GM18861 (cell line): ENCODE measurements around the gene PGBD5.
A peak's percentile ranks its signal among the peaks of the same experiment; 100 is the strongest.

Experiments used
- ATAC-seq: cut with Tn5 transposase; IDR thresholded peaks from one replicate; pipeline ENCODE4 v1.9.1; 2021; ENCODE audit not compliant: unreplicated experiment

Gene PGBD5

GRCh38 chr1:230327892-230328284 is 98.2 kb downstream of the PGBD5 start:
- no peak for ATAC-seq

DNA sequence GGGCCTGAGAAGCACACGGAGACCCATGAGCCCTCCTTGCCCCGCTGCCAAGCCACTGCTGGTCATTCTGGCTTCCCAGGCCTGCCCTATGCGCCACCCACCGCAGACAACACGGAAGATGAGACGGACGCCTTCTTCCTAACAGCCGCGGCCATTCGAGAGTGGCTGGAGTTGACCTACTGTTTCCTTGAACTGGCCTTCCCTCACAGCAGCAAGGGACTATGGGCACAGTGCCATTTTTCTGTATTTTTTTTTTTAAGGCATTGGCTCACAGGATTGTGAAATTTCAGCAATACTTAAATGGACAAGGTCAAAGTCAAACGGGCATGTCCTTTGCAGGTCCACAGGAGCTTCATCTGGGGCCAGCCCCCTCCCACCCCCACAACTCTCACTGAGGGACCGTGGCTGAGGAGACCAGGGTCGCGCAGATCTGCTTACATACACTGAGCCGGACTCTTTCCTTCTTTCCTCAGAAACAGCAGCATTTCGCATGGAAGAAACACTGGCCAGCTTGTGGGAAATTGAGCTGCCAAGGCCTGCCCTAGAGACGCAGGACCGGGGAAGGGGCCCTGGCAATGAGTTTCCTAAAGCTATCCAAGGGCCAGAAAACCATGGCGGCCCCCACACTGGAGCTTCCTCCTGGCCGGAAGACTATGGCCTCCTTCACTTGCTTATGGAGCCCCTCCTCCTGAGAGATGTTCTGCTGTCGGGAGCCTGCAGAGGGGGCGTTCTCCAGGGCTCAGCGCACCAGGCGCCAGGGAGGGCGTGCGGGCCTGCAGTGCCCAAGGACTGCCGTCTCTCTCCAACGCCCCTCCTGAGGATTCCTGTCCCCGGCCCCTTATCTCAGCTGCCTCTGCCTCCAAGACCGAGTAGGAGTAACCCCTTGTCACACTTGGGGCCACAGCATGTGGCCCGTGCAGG is 98.9 kb downstream of the PGBD5 start:
- no peak for ATAC-seq

DNA sequence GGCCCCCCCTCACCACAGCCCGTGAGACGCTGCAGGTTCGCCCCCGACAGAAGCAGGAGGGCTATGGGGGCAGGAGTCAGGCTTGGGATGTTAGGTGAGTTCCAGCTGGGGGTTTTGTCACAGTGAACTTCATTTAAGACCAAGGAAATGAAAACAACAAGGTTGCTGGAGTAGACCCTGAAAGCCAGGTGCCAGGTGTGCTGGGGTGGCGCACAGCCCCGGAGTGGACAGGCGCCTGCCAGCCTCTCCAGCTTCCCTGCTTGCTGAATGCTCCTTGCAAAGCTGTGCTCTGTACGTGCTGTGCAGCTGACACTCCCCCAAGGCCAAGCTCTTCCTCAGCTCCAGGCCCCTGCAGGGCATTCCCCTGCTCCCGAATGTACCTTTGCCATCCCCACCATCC is 102.4 kb downstream of the PGBD5 start:
- ATAC-seq, result no peak

GRCh38 chr1:230322967-230323547 is 103.1 kb downstream of the PGBD5 start:
- ATAC-seq, result no peak

DNA sequence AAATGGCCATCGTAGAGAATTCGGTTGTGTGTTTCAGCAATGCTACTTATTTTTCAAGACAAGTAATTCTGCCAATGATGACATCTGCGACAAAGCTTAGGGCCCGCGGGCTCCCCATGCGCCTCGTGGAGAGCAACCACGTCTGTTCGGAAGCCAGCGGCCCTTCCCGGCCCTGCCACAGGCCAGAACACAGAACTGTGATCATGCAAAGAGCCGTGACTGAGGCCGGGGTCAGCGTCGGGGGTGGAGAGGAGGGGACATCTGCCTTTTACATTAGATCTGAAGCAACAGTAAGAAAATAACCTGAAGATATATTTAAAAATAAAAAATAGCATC is 103.7 kb downstream of the PGBD5 start:
- ATAC-seq, result no peak

- no peak for ATAC-seq
Measured at GRCh38 chr1:230321741-230322420, 104.3 kb downstream of the PGBD5 start.

DNA sequence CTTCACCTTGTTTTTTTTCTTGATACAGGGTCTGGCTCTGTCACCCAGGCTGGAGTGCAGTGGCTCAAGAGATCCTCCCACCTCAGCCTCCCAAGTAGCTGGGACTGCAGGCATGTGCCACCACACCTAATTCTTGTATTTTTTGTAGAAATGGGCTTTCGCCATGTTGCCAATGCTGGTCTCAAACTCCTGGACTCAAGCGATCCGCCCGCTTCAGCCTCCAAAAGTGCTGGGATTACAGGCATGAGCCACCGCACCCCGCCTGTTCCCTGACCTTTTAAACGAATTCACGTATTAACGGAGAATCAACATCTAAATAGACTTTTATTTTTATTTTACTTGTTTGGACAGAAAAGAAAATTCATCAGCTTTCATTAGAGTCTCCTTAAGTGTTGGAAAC is 104.8 kb downstream of the PGBD5 start:
- no peak for ATAC-seq

DNA sequence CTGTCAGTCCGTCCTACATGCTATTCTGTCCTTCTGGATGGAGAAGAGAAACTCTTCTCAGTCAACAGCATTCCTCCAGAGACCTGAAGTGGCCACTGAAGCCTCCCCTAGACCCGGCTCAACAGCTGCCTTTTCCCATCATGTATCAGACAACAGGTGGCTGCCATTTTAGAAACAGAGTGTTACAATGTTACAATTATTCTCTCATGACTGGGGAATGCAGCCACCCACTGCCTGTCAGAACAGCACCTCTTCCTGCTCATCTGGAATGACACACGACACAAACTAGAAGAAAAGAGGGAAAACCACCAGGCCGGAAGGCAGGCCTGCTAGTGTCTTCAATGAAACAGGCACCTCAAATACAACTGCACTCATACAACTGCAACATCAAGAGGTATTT is 105.3 kb downstream of the PGBD5 start:
- no peak for ATAC-seq

GRCh38 chr1:230319014-230319747 is 107.0 kb downstream of the PGBD5 start:
- ATAC-seq, result no peak

- no peak for ATAC-seq
Measured at GRCh38 chr1:230317823-230318819, 108.0 kb downstream of the PGBD5 start.

DNA sequence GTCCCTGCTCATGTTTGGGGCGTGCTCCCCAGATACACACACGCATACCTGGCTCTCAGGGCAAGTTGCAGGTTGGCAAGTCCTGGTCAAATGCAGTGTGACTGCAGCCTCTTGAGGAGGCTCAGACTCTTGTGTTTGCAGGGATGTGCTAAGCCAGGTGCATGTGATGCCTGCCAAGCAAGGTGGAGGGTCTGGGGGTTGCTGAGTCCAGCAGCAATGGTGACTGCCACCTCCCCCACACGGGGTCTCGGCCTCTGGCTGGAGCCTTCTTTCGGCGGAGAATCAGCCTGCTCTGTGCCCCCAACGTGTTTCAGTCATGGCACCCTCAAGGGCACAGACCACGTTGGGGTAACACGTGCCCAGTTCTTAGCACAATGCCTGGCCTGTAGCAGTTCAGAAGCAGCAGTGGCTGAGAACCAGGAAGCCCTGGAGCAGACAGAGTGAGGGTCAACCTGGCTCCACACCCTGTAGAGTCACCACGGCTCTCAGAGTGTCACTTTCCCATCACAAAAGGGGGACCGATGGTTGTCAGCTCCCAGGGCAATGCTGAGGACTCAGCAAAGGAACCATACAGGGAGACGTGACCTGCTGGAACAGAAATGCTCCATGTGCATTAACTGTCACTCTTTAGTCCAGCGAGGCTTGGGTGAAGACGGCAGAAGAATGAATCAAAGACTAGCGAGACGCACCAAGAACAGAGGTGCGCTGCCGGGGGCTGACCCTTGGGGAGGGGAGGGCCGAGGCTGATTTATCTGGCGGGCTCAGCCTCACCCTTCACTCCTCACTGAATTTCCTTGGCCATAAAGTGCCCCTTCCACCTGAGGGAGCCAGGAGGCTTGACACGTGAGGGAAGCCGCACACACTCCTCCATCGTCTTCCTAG is 109.0 kb downstream of the PGBD5 start:
- ATAC-seq, result no peak

- ATAC-seq, result no peak
Measured at GRCh38 chr1:230315099-230315498, 111.0 kb downstream of the PGBD5 start.

- ATAC-seq, result no peak
Measured at GRCh38 chr1:230314142-230314470, 112.0 kb downstream of the PGBD5 start.

DNA sequence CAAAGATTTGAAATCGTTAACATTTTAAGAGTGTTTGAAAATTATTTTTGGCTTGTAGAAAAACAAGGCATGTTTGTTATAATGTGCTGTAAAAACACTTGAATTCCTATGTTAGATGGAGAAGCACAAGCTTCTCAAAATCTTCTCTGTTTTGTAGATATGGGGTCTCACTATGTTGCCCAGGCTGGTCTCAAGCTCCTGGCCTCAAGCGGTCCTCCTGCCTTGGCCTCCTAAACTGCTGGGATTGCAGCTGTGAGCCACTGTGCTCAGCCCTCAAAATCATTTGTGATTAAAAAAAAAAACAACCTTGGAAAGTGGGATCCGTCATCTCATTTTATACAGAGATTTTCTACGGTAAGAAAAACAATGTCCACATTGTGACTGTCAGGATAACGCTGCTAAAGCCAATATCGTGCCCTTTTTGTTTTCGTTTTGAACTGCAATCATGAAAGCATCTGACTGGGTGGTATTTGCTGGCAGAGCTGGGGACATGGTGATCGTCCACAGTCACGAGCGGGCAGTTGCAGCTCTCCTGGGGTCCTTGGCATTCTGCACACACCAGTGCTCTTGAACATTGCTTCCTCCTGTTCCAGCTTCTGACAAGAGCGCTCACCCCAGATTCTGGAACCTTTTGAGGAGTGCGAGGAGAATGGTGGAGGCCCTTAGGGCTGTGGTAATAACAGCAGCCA is 112.5 kb downstream of the PGBD5 start:
- no peak for ATAC-seq

DNA sequence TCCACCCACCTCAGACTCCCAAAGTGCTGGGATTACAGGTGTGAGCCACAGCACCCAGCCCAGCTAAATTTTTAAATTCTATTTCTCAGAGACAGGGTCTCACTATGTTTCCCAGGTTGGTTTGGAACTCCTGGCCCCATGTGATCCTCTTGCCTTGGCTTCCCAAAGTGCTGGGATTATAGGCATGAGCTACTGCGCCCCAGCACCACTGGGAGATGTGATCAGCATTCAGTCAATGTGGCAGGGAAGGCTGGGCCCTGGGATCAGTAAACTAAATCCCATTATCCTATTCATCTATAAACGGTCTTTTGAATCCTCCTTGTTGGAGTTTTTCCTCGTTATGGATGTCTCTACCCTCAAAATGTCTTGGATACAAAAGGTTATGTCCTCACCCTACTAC is 113.5 kb downstream of the PGBD5 start:
- ATAC-seq, result no peak

DNA sequence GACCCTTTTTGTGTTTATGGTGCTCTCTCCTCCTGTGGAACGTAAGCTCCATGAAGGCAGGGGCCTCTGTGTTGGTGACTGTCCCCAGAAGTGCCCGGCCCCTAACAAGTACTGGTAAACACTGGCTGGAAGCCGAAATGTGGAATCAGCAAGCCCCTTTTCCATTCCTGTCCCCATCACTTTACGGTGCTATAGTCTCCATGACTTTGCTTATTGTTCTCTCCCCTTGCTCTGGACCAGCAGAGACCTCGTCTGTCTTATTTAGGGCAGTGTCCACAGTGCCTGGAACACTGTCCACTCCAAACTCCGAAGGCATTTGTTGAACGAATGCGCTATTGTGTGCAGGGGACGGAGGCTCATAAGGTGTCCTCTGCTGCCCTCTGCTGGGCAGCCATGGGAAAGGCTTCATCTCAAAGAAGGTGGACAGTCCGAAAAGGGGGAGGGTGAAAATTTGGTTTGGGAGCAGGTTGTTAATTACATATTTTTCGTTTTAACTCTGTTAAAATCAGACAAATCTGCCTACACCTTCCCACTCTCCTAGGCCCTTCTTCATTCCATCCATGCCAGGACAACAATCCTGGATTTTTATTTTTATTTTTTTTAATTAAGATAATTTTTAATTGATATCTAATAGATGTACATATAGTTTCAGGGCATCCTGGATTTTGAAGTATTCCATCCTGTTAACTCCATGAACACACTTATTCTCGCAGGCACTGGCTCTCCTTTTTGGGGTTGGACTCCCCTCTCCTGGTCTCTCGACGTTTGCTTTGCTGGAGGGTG is 115.6 kb downstream of the PGBD5 start:
- ATAC-seq, result peak; percentile 62

- ATAC-seq, result no peak
Measured at GRCh38 chr1:230309646-230310177, 116.4 kb downstream of the PGBD5 start.

- ATAC-seq, result no peak
Measured at GRCh38 chr1:230308821-230309220, 117.3 kb downstream of the PGBD5 start.
